Activated CD4-positive, alpha-beta T cell treated with anti-CD3 and anti-CD28 coated beads, Interleukin-2, amount 10 ng/mL, durations not matched to agents 24 days and 14 days (primary cell): Measurements from ENCODE around the gene NEK1. TPM values are rescaled to one million over a fixed set of nuclear protein-coding genes. Genes with fewer than 3 reads are reported as not detected.
"Not testable (repeated sequence)": the region's sequence is repeated elsewhere in the genome, so short reads cannot be mapped to it uniquely, and the experiment has no call there.

Experiments
- DNase-seq: peaks from one replicate; pipeline ENCODE4 v3.0.0; 2022
- H3K27ac Mint-ChIP-seq: one replicate; pipeline ENCODE4 v1.8.0; 2022; ENCODE audit warnings: mild to moderate bottlenecking, mixed read lengths
- H3K27me3 Mint-ChIP-seq: one replicate; pipeline ENCODE4 v1.8.0; 2022; ENCODE audit warnings: mixed read lengths
- H3K36me3 Mint-ChIP-seq: one replicate; pipeline ENCODE4 v1.8.0; 2022; ENCODE audit warnings: low read depth, mild to moderate bottlenecking, mixed read lengths
- H3K4me1 Mint-ChIP-seq: one replicate; pipeline ENCODE4 v1.8.0; 2021; ENCODE audit warnings: mixed read lengths
- H3K4me3 Mint-ChIP-seq: one replicate; pipeline ENCODE4 v1.8.0; 2022; ENCODE audit warnings: mild to moderate bottlenecking, moderate library complexity, mixed read lengths
- H3K9me3 Mint-ChIP-seq: one replicate; pipeline ENCODE4 v1.8.0; 2021; ENCODE audit warnings: mixed read lengths
- intact Hi-C: fragments of 100-400 bp; cut with micrococcal nuclease; formaldehyde crosslinking; loops from one replicate; pipeline ENCODE4 v1.15.1; 2023
- total RNA-seq: library from RNA; stranded (reverse); gene quantifications from 2 replicates; pipeline ENCODE4 v1.2.3, GENCODE V29; 2022

The NEK1 gene
- total RNA-seq, 1 donor from 2014 or later: 11.1 TPM

DNA sequence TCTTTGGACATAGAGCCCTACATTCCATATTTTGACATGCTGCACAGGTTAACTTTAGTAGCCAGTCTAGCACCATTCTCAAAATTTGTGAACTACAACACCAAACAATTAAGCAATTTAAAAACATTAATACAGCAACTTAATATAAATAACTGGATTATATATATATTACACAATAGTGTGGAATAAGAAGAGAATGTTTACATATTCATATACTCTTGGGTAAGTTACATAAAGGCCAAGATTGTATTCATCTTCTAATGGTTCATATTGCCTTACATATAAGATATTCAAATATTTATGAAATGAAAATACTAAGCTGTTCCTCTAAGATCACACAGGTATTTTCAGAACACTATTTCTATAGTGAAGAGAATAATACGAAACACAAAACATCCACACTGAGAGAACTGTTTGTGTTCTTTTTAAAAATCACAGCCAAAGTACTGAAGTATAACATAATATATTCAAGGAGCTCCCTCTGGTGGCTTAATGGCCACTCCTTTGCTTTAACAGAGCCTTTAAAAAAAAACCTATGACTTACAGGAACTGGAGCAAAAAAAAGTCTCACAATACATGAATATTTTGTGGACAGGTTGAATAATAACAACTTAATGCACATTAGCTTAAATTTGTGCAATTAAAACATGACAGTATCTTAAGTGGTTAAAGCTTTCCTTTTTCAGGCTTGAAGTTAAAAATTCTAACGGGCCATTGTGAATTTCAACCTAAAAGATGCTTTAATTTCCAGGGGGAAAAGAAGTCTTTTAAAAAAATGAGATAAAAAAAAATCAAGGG is 46.2 kb downstream of the NEK1 start:
- Mint-ChIP-seq H3K27me3 (no peaks in the 10 kb centered on the region), H3K4me3 (no peak overlapping the region), H3K9me3 (no peaks in the 10 kb centered on the region), H3K36me3 (peaks cover 4% of the 10 kb centered on the region), H3K27ac (no peak overlapping the region), H3K4me1 (peaks cover 6% of the 10 kb centered on the region)
- intact Hi-C loops: loop anchor here (2.0 kb wide), 1 partner anchor 645 kb away; no protein-coding TSS in a partner anchor
- DNase-seq: peak; percentile 77

DNA sequence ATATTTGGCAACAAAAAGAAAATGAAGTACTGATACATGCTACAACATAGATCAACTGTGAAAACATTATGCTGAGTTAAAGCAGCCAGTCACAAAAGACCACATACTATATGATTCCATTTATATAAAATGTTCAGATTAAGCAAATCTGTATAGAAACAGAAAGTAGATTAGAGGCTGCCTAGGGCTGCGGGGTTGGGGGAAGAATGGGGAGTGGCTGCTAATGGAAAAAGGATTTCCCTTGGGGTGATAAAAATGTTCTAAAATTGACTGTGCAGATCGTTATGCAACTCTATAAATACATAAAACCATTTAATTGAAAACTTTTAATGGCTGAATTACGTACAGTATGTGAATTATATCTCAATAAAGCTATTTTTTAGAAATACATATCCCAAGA is 46.8 kb downstream of the NEK1 start:
- no peak overlapping the region for H3K27ac Mint-ChIP-seq
- no peak overlapping the region for H3K4me3 Mint-ChIP-seq
- H3K27me3 Mint-ChIP-seq: no peaks in the 10 kb centered on the region
- H3K4me1 Mint-ChIP-seq: peaks cover 6% of the 10 kb centered on the region
- no peak for DNase-seq
- no peaks in the 10 kb centered on the region for H3K9me3 Mint-ChIP-seq
- peaks cover 5% of the 10 kb centered on the region for H3K36me3 Mint-ChIP-seq
- intact Hi-C loops: loop anchor here (2.0 kb wide), 1 partner anchor 645 kb away; no protein-coding TSS in a partner anchor

DNA sequence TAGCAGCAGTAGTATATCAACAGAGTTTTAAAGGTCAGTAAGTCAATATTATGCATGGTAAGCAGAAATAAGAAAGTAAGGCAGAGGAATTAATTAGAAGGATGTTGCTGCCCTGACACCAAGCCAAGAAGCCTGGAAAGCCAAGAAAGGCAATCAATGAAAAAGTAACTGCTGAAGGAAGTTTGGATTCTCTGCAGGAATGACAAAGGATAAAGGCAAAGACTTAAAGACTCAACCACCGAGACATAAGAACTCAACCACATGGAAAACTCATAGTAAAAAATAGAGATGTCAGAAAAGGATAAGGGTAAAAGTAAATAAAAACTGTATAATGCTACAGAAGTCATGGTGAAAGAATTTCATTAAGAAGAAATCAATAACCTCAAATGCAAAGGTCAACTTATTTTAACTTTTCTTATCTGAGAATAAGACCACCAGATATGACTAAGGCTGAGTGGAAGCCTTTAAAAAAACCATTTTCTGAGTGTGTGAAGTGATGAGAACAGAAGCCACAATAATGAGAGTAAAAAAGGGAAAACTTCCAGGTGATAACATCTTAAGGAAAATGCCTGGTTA is 55.2 kb downstream of the NEK1 start:
- H3K9me3 Mint-ChIP-seq: peaks cover 4% of the 10 kb centered on the region
- H3K36me3 Mint-ChIP-seq: peaks cover 34% of the 10 kb centered on the region
- intact Hi-C loops: no loop called here
- no peak overlapping the region for H3K4me3 Mint-ChIP-seq
- no peak for DNase-seq
- no peak overlapping the region for H3K27ac Mint-ChIP-seq
- no peaks in the 10 kb centered on the region for H3K4me1 Mint-ChIP-seq
- H3K27me3 Mint-ChIP-seq: no peaks in the 10 kb centered on the region

- H3K27me3 Mint-ChIP-seq, H3K4me3 Mint-ChIP-seq, intact Hi-C loops, H3K4me1 Mint-ChIP-seq, DNase-seq, H3K27ac Mint-ChIP-seq: not testable (repeated sequence)
- peaks cover 24% of the 10 kb centered on the region for H3K36me3 Mint-ChIP-seq
- H3K9me3 Mint-ChIP-seq: peaks cover 28% of the 10 kb centered on the region
These were observed 65.8 kb downstream of the NEK1 start for GRCh38 chr4:169546548-169546947.

GRCh38 chr4:169540774-169541173 is 71.6 kb downstream of the NEK1 start:
- Mint-ChIP-seq H3K36me3 (peaks cover 6% of the 10 kb centered on the region), H3K27ac (no peak overlapping the region), H3K9me3 (peaks cover 14% of the 10 kb centered on the region), H3K4me3 (no peak overlapping the region), H3K4me1 (no peaks in the 10 kb centered on the region), H3K27me3 (no peaks in the 10 kb centered on the region)
- intact Hi-C loops: no loop called here
- no peak for DNase-seq

DNA sequence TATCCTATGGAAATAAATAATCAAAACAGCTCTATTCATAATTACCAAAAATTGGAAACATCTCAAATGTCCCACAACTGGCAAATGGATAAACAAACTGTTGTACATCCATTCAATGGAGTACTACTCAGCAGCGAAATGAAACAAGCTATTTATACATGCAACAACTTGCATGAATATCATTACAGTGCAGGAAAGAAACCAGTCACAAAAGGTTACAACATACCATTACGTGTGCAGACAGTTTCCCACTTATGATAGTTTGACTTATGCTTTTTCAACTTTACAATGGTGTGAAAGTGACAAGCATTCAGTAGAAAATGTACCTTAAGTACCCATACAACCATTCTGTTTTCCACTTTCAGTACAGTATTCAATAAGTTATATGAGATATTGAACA is 82.3 kb downstream of the NEK1 start:
- Mint-ChIP-seq H3K9me3 (peaks cover under 1% of the 10 kb centered on the region), H3K36me3 (peaks cover 10% of the 10 kb centered on the region), H3K27ac (no peak overlapping the region), H3K4me1 (no peaks in the 10 kb centered on the region), H3K27me3 (no peaks in the 10 kb centered on the region), H3K4me3 (no peak overlapping the region)
- no peak for DNase-seq
- intact Hi-C loops: no loop called here

- Mint-ChIP-seq H3K27ac (no peak overlapping the region), H3K4me1 (no peaks in the 10 kb centered on the region), H3K9me3 (peaks cover 9% of the 10 kb centered on the region), H3K4me3 (no peak overlapping the region), H3K36me3 (peaks cover 17% of the 10 kb centered on the region), H3K27me3 (no peaks in the 10 kb centered on the region)
- DNase-seq: no peak
- intact Hi-C loops: no loop called here
These were observed 88.6 kb downstream of the NEK1 start for GRCh38 chr4:169523796-169524195.

DNA sequence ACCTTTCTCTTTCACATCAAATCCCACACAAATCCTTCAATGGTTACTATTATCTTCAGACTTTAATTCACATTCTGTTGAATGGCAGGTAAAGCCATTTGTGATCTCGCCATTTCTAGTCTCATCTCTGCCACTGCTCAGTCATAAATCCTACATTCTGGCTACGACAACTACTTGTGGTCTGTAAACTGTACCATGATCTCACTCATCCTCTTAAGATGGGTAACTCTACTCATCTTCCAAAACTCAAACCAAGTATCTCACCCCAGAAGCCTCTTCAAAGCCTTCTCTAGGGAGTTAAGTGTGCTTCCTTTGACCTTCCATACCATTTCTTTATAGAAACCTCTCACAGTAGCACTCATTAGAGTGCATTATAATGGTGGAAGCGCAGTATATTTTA is 101.8 kb downstream of the NEK1 start:
- DNase-seq: no peak
- H3K27me3 Mint-ChIP-seq: no peaks in the 10 kb centered on the region

GRCh38 chr4:169506903-169507302 is 105.5 kb downstream of the NEK1 start:
- Mint-ChIP-seq H3K27ac (no peak overlapping the region), H3K36me3 (peaks cover 24% of the 10 kb centered on the region), H3K9me3 (peaks cover 11% of the 10 kb centered on the region), H3K27me3 (no peaks in the 10 kb centered on the region), H3K4me3 (no peak overlapping the region), H3K4me1 (no peaks in the 10 kb centered on the region)
- DNase-seq: no peak
- intact Hi-C loops: no loop called here

More for the DNA sequence above, 101.8 kb downstream of the NEK1 start:
- Mint-ChIP-seq H3K9me3 (no peaks in the 10 kb centered on the region), H3K27ac (no peak overlapping the region), H3K36me3 (peaks cover 6% of the 10 kb centered on the region), H3K4me3 (no peak overlapping the region), H3K4me1 (no peaks in the 10 kb centered on the region)
- intact Hi-C loops: no loop called here

GRCh38 chr4:169499907-169500306 is 112.5 kb downstream of the NEK1 start:
- H3K27me3 Mint-ChIP-seq, DNase-seq, H3K27ac Mint-ChIP-seq, H3K4me3 Mint-ChIP-seq, H3K4me1 Mint-ChIP-seq, intact Hi-C loops: not testable (repeated sequence)
- H3K9me3 Mint-ChIP-seq: peaks cover 21% of the 10 kb centered on the region
- H3K36me3 Mint-ChIP-seq: peaks cover 39% of the 10 kb centered on the region

DNA sequence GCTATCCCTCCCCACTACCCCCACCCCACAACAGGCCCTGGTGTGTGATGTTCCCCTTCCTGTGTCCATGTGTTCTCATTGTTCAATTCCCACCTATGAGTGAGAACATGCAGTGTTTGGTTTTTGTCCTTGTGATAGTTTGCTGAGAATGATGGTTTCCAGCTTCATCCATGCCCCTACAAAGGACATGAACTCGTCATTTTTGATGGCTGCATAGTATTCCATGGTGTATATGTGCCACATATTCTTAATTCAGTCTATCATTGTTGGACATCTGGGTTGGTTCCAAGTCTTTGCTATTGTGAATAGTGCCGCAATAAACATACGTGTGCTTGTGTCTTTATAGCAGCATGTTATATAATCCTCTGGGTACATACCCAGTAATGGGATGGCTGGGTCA is 118.1 kb downstream of the NEK1 start:
- H3K4me3 Mint-ChIP-seq, H3K36me3 Mint-ChIP-seq, intact Hi-C loops: not testable (repeated sequence)

GRCh38 chr4:169493164-169493524 is 119.2 kb downstream of the NEK1 start:
- H3K4me1 Mint-ChIP-seq: peaks cover 3% of the 10 kb centered on the region
- DNase-seq: no peak
- no peaks in the 10 kb centered on the region for H3K27me3 Mint-ChIP-seq
- intact Hi-C loops: loop anchor here (1.0 kb wide), 1 partner anchor 570 kb away; no protein-coding TSS in a partner anchor
- H3K36me3 Mint-ChIP-seq: no peaks in the 10 kb centered on the region
- H3K4me3 Mint-ChIP-seq: no peak overlapping the region
- no peaks in the 10 kb centered on the region for H3K9me3 Mint-ChIP-seq
- H3K27ac Mint-ChIP-seq: no peak overlapping the region

More for the DNA sequence above, 118.1 kb downstream of the NEK1 start:
- DNase-seq, H3K4me1 Mint-ChIP-seq, H3K9me3 Mint-ChIP-seq, H3K27ac Mint-ChIP-seq, H3K27me3 Mint-ChIP-seq: not testable (repeated sequence)

DNA sequence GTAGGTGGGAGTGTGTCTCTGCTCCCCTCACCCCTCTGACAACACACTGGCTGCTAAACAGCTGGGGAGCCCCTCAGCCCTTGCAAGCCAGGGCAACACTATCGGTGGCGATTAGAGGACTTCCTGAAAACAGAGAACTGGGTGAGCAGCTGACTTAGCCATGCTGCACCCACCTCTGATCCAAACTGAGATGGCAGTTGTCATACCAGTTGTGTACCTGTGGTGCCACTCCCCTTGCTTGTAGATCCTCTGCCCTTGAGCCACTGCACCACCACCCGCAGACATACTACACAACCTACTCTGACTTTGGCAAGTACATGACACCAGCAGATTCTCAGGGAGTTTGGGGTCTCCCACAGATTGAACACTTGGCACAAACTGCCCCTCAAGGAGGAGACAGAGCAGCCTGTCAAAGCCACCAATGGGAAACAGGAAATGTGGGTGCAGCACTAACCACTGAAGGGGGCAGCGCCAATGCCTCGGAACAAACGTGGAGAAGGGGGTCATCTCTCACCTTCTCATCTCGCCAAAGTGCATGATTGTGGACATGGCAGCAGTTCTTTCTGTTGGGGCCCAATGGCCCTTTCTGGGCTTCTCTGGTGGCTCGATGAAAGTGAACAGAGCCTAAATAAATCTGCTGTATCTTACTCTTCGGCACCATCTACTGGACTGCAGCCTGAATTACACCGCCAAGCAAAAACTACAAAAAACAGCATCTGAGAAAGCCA is 119.8 kb downstream of the NEK1 start:
- Mint-ChIP-seq H3K9me3 (no peaks in the 10 kb centered on the region), H3K4me3 (no peak overlapping the region), H3K27ac (no peak overlapping the region), H3K36me3 (no peaks in the 10 kb centered on the region), H3K4me1 (peaks cover 3% of the 10 kb centered on the region), H3K27me3 (no peaks in the 10 kb centered on the region)
- intact Hi-C loops: loop anchor here (1.0 kb wide), 1 partner anchor 569 kb away; no protein-coding TSS in a partner anchor
- peak; percentile 82 for DNase-seq

GRCh38 chr4:169491211-169491610 is 121.2 kb downstream of the NEK1 start:
- Mint-ChIP-seq H3K27ac (no peak overlapping the region), H3K9me3 (no peaks in the 10 kb centered on the region), H3K4me1 (peaks cover 3% of the 10 kb centered on the region), H3K36me3 (no peaks in the 10 kb centered on the region), H3K4me3 (no peak overlapping the region), H3K27me3 (no peaks in the 10 kb centered on the region)
- intact Hi-C loops: no loop called here
- DNase-seq: no peak
